Measurements from ENCODE around the gene USP16.
"Not testable (repeated sequence)": the region's sequence is repeated elsewhere in the genome, so short reads cannot be mapped to it uniquely, and the experiment has no call there.

The USP16 gene

DNA sequence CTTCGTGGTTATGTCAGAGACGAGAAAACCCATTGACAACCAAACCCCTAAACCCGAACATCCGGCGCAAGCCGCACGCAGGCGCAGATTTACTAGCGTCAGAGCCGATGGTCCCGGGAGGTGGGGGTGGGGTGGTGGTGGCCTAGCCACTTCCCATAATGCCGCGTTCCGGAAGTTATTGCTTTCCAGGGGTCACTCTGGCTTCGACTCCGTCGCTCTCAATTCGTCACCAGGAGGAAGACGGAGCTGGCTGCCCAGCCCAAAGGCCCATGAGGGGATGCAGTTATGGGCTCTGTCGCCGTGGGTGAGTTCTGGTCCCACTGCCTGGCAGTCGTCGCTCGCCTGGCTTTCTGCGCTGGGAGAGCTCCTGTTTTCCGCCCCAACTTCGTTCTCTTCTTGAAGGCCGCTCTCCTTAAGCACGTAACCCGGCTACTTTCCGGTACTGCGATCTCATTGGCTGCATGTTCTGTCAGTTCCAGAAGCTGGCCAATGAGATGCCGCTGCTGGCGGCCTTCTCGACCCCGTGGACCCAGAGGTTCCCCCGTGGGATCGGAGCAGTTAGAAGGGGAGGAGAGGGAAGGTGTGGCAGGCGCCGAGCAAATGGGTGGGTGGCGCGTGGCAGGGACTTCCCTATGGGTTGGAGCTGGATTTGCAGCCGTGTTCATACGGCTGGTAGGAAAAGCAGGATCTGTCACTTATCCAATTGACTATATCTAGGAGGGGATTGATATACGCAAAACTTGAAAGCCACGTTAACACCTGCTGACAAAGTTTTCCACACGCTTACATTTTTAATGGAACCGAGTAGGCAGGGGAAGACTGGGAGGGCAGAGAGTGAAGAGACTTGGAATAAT is at the start of gene USP16:
TSS of gene USP16 (plus strand) at position 195 of the 854 bp plus-strand sequence. CDS start 3,246 bp downstream, outside the sequence.
- peak; percentile 99 for DNase-seq

DNA sequence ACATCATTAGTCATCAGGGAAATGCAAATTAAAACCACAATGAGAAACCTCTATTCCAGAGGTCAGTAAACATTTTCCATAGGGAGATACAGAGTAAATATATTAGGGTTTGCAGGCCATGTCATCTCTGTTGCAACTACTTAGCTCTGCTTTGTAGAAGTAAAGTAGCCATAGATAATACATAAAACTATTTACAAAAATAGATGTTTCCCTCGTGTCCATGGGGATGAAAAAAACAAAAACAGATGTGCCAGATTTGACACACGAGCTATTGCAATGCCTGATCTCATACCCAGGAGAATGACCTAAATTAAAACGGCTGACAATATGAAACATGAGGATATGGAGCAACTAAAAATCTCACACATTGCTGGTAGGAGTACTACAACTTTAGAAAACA is 49.1 kb upstream of the USP16 start:
- DNase-seq: peak; percentile 46

DNA sequence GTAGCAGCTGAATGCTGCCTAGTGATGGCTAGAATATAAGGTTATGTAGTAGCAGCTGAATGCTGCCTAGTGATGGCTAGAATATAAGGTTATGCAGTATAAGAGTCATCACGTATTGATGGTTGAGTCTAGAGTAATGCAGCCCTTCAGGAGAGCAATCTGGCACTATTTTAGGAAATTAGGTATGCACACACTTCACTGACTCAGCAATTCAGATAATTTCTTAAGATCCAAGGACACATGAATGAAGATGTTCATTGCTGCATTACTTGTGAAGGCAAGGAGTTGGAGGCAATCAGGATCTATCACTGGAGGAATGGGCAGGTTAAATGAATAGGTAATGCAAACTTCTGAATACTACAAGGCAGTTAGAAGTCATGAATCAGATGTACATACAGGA is 45.4 kb upstream of the USP16 start:
- DNase-seq: no peak

DNA sequence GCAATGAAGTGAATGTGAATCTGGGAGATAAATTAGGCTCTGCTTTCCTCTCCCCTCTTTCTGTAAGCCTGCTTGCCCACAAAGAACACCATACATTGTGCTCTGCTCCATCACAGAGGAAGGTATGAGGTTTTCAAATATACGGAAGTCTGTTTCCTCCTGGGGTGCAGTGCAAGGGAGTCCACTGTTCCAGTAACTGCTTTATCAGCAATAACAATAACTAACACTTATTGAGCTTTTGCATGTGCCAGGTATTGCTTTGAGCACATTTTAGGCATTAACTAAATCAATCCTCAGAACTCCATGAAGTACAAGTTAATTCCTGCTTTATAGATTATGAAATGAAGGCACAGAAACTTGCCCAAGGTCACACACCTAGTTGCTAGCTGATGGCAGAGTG is 41.8 kb upstream of the USP16 start:
- DNase-seq: no peak

DNA sequence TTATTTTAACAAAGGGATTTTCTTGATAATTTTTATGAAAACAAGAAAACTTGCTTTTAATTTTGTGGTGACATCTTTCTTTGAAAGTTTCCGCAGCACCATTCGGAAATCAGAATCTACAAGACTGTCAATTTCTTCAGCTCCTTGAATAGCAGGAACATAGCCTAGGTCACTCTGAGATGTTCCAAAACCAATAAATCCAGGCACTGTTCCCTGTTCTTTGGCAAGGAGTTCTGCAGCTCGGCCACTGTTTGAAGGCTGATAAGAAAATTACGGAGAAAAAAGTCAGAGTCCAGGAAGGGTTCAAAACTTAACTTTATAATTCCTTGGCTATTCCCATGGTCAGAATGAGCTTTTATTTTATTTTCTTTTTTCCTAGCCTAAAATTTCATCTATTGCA is 37.8 kb upstream of the USP16 start:
- DNase-seq: no peak

DNA sequence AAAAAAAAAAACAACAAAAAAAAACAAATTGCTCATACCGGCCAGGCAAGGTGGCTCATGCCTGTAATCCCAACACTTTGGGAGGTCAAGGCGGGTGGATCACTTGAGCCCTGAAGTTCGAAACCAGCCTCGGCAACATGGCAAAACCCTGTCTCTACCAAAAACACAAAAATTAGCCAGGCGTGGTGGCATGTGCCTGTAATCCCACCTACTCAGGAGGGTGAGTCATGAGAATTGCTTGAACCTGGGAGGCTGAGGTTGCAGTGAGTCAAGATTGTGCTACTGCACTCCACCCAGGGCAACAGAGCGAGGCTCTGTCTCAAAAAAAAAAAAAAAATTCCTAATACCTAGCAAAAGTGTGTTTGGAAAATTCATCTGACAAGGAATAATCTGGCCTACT is 36.3 kb upstream of the USP16 start:
- peak; percentile 48 for DNase-seq

DNA sequence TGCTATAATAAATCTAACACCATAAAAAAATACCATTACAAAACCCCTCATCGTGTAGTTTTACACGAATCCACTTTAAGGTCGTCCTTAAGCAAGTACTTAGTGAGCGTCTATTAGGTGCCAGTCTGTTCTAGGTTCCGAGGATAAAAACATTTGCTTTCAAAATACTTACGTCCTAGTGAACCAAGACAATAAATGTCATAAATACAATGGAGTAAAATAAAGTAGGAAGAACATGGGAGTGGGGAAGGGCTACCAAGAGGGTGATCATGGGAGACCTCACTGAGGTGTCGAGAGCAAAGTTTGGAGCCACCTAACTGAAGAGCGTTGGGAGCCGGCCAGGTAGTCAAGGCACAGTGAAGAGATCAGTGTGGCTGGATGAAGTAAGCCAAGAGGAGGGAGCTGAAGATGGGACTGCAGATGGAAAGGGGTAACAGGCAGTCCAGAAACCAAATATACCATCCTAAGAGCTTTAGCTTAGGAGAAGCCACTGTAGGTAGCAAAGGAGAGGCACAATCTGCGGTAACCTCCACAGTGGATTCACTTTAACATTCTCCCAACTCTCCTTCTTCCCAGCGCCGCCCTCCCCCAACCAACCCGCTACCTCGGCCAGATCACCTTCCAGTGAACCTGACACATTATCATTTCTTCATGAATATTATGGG is 32.5 kb upstream of the USP16 start:
- peak; percentile 14 for DNase-seq

DNA sequence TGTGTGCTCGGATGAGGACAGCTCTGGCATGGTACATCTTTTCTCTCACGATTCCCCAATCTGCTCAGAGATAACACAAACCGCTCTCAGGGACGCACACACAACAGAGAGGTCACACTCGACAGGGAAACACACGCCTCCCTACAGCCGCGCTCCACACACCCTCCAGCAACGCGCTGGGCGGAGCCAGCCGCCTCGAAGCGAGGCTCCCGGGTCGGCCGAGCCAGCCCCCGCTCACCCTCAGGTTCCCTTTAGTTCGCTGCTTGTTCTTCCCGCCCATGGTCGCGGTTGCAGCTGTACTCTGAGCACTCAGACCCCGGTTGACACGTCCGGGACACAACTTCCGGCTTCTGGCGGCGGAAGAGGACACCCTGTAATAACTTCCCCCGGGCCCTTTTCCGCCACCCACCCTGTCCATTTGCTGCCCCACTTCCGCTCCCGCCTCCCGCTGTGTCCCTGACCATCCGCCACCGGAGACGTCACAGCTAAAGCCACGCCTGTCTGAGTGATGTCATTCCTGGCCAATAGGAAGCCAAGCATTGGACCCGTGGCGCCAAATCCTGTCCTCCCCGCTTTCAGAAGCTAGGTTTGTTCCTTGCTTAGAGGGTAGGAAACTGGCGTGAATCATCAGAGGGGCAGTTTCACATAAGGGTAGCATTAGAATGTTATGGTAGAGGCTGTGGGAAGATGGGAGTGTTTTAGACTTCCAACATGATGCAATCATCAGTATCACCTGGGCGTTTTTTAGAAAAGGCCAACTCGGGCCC is 31.8 kb upstream of the USP16 start, which contains the start of gene LTN1:
TSS of gene LTN1 (minus strand) at position 352 of the 767 bp plus-strand sequence. CDS start at position 280, 72 bp downstream.
- peak; percentile 100 for DNase-seq

DNA sequence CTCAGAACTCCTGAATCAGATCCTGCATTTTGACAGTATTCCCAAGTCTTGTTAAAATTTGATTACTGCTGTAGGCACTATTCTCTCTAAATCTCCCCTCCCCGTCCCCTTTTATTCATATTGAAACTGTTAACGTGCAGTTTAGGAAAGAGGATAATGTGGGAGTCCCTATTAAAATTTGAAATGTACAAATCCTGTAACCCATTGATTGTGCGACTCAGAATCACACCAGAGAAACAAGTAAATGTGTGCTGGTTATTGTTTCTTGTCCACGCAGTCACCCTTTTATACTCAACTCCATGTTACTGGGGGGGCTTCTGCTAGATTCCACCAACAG is 31.2 kb upstream of the USP16 start:
- DNase-seq: no peak

DNA sequence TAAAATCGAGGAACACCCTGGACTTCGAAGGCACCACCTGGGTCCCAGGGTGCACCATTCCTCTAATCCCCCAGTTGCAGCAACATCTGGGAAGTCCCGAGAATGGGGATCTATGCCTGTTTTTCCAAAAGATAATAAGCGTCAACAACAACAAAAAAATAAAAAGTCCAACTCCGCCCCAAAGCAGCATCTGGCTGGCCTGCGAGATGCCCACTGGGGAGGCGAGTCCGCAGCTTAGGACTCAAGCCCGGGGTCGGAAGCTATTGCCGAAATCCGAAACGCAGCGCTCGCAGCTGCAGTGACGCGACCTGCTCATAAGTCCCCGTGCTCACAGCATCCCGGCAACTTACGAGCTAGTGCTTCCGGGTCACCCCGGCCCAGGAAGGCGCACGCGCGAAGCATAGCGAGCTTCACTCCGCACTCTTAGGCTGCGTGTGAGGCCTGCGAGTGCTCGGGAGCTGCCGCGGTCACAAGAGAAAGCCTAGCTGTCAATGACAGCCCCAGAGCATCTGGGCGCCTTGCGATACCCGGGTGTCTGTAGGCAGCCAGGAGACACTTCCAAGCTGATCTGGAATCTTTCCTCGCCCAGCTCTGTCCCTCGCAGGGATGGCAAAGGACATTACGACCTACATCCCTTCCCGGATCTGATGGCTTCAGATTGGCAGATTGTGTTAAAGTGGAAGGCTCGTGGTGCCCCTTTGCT is 21.9 kb upstream of the USP16 start:
- peak; percentile 97 for DNase-seq

DNA sequence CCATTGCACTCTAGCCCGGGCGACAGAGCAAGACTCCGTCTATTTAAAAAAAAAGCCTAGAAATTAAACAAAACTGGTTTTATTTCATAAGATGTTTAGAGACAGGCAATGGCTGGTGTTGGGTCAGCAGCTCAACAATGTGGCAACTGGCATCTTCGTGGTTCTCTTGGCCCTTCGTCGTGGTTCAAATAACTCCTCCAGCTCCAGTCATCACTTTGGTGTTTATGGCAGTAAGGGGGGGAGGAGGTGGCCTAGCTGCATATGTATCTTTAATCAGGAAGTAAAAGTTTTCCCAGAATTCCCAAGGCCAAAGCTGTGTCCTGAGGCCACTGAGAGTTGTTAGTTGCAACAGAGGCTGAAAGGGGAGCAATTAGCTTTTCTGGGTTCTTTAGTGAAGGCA is 18.8 kb upstream of the USP16 start:
- DNase-seq: peak; percentile 65

DNA sequence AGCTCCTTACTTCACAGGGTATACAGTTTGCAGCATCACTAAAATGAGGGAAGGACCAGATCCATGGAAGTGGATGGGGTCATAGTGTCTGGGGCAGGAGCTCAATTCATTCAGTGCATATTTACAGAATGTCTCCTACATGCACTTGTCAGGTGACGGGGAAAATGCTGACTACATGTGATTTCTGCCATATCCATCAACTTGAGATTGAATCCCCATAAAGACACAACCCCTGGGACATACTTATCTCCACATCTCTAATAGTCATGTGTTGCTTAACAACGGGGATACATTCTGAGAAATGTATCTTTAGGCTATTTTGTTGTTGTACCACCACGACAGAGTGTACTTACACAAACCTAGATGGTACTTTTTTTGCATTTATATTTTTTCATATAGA is 17.3 kb upstream of the USP16 start:
- no peak for DNase-seq

DNA sequence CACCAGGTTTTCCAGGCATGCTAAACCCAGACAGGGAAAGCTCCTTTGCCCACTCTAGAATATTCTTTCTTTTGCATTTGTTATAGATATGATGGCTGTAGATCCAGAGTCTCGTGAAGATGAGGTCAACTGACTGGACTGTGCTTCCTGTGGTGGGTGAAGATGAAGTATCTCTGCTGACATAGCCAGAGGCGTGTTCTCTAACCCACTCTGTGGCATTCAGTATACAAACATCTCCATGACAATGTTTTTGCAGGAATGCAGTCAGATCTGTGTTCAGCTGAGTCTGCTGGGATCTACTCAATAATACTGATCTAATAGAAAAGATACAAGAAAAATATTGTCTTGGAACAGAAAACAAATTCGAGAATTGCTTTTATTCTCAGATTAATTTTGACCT is 16.7 kb upstream of the USP16 start:
- peak; percentile 47 for DNase-seq

DNA sequence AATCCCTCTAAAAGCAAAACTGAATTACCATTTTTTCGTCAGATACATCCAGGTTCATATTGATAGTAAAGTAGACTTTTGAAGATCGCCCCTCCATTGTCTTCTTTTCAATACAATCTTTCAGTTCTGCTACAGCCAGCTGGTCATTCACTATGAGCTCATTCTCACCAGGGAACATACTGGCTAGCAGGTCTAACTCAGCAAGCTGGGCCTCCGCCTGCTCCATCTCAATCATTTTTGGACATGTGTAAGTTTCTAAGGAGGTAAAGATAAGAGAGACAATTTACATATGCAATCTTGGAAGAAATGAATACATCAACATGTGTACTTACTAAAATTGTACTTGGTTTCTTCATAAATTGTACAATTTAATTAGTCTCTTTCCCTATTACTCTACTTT is 16.1 kb upstream of the USP16 start:
- DNase-seq: no peak

DNA sequence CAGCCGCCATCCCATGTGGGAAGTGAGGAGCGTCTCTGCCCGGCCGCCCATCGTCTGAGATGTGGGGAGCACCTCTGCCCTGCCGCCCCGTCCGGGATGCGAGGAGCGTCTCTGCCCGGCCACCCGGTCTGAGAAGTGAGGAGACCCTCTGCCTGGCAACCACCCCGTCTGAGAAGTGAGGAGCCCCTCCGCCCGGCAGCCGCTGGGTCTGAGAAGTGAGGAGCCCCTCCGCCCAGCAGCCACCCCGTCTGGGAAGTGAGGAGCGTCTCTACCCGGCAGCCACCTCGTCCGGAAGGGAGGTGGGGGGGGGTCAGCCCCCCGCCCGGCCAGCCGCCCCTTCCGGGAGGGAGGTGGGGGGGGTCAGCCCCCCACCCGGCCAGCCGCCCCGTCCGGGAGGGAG is 13.2 kb upstream of the USP16 start:
- not testable (repeated sequence) for DNase-seq

DNA sequence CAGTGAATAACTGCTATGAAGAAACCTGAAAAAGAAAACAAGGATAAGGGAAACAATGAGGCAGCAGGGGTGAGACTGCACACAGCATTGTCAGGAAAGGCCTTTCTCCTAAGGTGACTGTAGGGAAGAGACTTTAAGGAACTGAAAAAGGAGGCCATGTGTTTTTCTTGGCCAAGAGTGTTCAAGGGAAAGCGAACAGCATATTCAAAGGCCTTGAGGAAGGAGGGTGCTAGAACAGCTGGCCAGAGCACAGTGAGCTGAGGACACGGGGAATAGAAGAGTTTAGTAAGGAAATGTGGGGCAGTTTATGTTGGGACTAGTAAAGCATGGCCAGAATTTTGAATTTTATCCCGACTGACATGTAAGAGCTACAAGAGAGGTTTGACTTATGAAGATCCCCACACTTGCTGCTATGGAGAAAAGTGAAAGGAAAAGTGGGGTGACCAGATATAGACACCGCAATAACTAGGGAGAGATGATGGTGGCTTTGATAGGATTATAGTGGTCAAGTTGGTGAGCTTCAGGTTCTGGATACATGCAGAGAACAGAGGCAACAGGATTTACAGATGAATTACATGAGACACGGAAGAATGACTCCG is 6.7 kb upstream of the USP16 start:
- DNase-seq: no peak

DNA sequence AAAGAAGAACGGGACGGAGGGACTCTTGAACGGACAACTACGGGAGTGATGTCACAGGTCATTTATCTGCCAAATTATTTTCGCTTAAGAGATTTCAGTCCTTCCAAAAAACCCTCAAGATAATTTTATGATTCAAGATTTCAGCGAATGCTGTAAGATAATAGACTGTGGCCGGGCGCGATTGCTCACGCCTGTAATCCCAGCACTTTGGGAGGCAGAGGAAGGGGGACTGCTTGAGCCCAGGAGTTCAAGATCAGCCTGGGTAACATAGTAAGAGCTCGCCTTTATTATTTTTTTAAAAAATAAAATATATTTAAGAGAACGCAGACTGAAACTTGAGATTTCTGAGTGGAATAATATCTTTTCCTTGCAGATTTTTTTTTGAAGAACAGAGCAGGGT is 5.9 kb upstream of the USP16 start:
- no peak for DNase-seq

DNA sequence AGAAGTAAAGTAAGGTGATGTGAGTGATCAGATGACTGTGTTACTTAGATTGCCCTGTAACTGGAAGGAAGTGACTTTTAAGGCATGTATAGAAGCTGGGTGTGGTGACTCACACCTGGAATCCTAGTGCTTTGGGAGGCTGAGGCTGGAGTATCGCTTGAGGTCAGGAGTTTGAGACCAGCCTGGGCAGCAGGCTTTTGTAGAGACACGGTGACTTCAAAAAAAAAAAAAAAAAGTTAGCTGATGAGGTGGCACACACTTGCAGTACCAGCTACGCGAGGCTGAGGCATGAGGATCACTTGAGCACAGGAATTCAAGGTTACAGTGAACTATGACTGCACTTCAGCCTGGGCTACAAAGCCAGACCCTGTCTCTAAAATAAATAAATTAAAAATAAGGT is 2.3 kb upstream of the USP16 start:
- DNase-seq: no peak

DNA sequence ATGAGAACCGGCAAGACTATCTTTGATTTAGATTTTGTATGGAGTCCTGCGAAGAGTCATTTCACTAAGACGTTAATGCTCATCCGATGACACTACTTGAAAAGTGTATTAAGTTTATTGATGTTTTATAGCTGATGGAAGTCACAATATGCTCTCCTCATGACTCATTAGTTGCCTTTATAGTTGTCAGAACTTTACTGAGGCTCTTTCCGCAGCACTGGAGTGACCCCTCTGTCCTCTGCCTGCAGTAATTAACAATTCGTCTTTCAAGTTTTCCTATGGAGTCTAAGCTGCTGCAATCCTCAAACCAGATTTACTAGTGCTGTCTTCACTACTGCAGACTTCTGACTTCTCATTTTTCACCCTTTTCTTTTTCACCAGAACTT is 853 bp downstream of the USP16 start:
- DNase-seq: peak; percentile 31

DNA sequence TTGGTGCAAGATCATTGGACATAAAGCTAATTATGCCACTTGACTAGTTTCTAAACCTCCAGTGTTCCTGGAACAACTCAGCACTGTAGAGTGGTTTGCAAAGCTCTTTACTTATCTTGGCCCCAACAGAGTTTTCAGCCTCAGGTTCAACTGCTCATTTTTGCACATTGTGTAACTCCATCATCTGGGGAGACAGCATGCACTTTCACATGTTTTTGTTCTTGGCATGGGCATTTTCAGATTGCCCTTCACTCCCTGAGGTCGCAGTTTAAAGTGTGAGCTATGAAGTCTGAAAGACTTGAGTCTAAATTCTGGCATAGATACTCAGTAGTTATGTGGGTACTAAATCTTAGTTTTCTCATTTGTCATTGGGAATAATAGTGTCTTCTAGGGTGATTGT is 5.1 kb downstream of the USP16 start:
- DNase-seq: no peak

DNA sequence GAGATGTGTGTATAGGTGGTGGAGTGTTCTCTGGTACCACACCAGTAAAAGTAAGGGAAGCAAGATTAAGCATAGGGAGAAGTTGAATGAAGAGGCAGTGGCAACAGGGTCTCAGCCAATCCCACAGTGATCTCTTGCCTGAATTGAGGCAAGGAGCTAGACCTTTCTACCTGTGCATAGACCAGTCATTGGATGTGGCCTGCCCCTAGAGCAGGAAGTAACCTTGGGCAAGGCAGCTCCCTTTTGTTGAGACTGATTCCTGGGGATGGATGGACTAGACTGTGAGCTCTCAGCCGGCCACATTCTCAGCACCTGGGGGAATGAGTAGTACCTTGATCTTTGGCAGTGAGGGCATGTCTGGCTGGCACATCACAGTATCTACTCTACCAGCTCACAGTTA is 6.4 kb downstream of the USP16 start:
- DNase-seq: no peak

DNA sequence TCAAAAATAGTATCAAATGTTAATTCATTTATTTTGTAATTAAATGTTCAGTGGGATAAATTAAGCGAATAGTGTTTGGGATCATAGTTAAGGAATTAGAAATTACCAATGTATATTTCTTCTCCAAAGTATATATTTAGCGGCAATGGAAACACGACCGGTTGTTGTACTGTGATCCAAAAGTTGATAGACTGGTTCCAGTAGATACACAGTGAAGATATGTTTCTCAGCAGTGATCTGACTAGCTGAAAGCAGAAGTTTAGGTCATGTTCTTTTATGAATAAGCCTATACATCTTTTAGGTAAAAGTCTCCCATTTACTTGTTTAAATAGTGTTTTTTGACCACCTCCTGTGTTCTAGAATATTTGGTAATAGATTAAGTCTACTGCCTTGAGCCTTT is 8.8 kb downstream of the USP16 start:
- DNase-seq: no peak

DNA sequence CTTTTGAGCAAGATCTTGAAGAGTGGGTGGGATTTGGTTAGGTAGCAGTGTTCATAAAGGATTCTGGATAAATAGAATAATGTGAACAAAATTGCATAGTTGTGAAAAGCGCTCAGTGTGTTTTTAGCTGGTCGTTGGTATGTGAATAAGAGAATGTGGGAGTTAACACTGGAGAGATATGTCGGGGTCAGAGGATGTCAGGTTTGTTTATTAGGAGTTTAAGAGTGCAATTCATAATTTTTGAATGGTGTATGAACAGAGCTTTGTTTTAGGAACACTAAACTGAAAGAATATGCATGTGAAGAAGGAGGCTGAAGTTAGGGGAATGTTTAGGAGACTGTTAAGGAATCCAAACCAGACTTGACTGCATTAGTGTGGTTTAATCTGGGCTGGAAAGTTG is 9.4 kb downstream of the USP16 start:
- no peak for DNase-seq

Measured in EL (cell line).